ENCODE results near the gene SLC51B. TPM values are rescaled to one million over a fixed set of nuclear protein-coding genes. Genes with fewer than 3 reads are reported as not detected.
"Not testable (repeated sequence)": the region's sequence is repeated elsewhere in the genome, so short reads cannot be mapped to it uniquely, and the experiment has no call there.

The SLC51B gene
- polyA plus RNA-seq, 5 donors, result 11.2 to 17.8 (median 15.1) TPM

DNA sequence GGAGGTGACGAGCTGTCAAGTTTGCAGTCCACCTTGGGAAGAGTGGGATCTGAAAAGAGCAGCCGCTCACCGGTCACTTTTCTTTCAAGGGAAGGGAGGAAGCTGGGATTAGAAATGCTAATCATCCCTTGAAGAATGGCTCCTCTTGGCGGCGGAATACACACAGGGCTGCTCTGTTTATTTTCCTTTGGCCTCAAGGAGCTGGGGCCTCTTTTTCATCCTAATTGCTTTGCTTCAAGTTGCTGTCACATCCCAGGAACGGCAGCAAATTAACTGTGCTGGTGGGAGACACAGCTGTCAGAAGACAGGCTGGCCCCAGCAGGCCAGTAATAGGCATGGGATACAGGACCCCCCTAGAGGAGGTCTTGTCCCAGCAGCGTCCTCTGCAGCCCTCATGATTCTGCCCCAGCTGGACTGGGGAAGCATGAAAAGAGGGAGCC, 38.1 kb downstream of the SLC51B start:
- peak; percentile 93 to 94 for DNase-seq

- no peak for DNase-seq
These were observed 39.5 kb downstream of the SLC51B start for GRCh38 chr15:65084500-65085206.

DNA sequence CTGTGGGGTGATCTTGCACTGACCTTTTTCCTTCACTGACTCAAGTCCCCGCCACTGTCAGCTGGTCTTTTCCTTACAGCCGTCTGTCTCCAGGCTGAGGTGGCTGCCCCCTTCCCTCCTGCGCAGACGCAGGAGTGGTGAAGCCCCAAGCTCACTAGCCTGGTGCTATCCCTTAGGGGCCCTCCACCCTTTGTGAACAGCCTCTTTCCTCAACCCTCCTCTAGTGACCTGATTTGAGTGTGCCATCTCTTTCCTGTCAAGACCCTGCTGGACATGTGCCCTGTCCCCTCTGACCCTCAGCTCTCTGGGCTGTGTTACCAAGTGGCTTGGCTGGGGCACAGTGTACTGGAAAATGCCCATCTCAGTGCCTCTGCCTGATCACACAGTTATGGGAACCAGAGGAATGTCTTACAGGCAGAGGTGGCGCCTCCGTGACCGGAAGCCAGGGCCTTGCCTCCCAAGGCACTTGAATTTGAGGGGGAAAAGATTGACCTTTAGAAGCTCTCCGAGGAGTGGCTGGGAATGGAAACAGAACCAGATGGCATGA, 40.1 kb downstream of the SLC51B start:
- no peak for DNase-seq

DNA sequence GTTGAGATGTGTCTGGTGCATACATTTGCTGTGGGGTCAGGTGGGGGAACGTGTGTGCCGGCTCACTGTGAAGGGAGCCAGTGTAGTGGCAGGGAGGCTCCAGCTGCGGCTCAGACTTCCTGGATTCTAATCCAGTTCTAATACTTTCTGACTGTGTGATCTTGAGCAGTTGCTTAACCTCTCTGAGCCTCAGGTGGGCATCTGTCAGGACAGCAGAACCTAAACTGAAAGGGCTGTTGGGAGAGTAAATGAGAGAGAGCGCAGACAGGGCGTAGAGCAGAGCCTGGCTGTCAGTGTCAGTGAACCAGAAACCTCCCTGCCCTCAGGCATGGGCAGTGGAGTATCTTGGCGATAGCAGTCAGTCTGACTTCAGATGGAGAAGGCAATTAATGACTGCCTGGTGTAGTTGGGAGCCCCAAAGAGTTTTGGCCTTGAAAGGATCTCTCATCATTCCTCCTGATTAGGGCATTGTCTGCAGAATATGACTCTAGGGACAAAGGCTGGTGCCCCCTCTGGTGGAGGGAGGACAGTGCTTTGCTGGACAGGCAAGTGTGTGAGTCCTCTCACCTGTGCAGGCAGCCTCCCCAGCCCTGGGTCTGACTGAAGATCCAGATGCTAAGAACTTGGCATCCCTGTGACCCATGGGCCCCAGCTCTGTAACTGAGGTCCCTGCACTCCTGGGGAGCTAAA, 40.9 kb downstream of the SLC51B start:
- no peak for DNase-seq

DNA sequence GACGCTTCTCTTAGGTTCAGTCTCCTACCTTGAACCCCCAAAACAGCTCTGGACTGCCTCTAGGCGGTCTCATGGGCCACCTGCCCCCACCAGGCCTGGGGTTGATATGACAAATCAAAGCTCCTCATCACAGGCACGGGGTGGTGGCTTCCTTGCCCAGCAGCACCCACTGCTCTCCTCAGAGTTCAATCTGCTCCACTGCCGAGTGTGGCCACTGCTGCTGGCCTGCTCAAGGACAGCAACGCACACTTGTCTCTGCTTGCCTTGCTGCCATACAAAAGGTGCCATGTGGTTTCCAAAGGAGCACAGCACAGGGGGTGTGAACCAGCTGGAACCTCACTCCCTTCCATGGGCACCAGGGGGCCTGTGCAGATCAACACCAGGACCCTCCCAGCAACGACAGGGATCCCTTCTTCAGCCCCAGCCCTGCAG, 41.5 kb downstream of the SLC51B start:
- no peak for DNase-seq

GRCh38 chr15:65087411-65087810, 42.2 kb downstream of the SLC51B start:
- DNase-seq, result no peak

- peak in 1 of 2 donors; percentile 79 for DNase-seq
These were observed 42.9 kb downstream of the SLC51B start for GRCh38 chr15:65087873-65088642.

GRCh38 chr15:65088643-65089021, 43.4 kb downstream of the SLC51B start:
- no peak for DNase-seq

GRCh38 chr15:65089206-65089824, 44.1 kb downstream of the SLC51B start:
- peak; percentile 93 to 94 for DNase-seq

DNA sequence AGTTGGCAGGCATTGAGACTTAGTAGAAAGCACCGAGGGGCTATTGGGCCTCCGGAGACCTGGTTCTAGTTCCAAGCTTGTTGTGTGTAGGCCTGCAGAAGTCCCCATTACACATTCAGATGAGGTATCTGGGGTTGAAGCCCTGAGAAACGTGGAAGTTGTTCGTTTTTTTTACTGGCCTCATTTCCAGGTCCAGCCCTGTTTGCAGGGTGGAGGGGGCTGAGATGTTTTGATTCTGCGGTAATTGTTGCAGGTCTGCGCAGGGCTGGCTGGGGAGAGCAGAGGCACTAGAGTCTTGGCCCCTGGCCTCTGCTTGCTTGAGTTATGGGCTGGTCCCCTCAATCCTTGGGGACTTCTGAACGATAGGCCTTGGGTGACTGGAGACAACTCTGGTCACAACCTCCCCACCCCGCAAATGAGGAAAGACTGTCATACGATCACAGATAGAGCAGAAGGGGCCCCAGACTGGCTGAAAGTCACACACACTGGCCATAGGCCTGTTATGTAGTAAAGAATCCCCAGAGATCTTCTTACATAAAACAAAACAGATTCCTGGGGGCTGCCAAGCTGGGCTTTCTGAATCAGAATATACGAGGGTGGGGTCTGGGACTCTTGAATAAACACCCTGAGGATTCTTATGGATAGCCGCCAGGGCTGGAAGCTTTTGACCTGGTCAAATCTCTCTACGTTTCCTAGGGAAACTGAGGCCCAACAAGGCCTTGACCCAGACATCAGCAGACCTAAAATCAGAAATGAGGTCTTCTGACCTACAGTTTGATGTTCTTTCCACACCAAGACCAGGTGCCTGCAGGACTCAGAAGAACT, 47.0 kb downstream of the SLC51B start:
- no peak for DNase-seq

DNA sequence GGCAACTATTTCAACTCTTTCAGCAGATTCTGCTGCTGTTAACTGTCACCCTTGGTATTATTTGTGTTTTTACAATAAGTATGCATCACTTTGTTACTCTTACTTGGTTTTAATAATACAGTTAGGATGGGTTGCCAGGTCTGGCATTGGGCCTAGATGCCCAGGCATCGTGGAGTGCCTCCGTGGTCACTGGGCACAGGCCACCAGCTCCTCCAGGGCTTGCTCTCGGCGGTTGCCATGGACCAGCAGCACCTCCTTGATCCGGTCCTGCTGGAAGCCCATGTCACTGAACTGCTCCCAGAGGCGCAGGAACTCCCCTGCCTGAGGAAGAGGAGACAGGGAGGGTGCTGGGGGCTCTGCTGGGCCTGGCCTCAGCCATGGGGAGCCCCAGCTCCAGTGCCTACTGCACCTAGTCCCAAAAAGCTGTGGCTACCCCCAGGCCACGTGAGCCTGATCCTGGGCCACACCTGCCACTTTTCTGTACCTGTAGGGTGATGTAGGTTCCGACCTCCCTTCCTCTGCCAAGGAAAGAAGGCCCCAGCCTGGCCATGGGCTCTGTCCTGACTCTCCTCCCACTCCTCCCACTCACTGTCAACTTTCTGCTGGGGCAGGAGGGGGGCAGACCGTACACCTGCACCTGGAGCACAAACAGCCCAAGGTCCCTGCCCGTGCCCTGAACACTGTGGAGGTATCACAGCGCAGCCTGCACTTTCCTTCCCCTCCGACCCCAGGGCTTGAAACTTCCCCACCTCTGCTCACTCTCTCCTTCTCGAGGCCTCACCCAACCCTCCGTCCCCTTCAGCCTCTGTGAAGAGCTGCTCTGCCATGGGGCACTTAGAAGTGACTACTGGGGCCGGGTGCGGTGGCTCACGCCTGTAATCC, 48.0 kb downstream of the SLC51B start:
- DNase-seq, result no peak

GRCh38 chr15:65093793-65094170, 48.6 kb downstream of the SLC51B start:
- DNase-seq, result not testable (repeated sequence)

DNA sequence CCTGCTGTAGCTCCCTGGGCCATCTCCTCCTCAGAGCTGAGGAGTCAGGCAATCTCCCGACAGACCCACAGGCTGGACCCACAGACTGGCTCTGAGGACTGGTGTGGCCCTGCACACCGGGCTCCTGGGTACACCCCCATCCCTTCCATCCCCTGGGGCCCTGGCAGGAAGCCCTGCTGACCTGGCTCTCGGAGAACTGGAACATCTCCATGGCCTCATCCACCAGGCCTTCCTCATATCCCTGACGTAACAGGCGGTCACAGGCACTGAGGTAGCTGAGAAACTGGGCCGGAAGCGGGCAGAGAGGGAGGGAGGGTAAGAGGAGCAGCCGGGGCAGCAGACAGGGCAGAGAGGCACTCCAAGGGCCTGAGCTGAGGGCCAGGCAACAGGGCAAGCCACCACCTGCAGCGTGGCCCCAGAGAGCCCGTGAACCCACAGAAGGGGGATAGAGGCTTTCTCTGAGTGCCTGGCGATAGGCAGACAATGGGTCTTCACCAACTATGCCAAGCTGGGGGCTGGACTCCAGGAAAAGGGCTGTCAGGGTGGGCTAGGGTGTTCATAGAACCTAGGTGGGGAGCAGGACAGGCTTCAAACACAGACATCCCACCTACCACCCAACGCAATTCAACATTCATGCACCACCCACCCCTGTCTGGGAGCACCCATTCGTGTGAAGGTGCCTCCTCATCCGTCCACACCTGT, 49.3 kb downstream of the SLC51B start:
- DNase-seq, result no peak

- no peak for DNase-seq
These were observed 50.0 kb downstream of the SLC51B start for GRCh38 chr15:65095011-65095746.

- DNase-seq, result no peak
These were observed 50.5 kb downstream of the SLC51B start for GRCh38 chr15:65095747-65096104.

DNA sequence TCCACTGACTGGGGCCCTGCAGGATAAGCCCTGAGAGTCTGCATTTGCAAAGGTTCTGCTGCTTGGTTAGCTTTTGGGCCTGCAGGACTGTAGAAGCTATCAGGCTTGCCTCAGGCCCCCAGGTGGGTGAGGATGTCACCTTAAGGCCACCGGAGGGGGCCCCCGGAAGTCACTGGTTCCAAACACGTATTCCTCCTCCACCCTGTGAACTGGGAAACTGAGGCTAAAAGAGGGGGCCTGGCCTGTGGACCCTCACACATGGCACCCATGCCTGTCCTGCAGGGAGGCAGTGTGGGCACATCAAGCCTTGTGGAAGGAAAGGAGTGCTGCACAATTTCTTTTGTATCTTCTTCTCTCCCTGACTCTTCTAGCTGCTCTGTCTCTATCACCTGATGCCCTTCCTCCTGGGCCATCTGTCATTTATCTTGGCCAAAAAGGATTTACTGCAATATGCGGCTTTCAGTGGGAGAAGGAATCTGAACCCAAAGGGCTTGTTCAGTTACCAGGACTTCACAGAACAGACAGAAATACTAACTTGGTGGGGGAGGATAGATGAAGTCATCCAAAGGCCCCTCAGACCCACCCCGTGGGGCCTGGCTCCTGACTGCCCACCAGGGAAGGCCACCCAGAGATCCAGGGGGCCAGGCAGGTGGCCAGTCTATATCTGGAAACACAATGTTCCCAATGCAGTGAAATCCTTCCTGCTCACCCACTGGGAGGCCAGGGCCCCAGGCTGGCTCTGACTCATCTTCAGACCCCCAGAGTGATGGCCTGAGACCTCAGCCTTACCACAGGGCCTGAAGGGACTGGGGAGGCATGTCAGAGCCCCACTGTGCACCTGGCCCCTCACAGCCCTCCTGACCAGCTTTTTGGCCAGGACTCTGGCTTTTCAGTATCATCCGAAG, 51.5 kb downstream of the SLC51B start:
- DNase-seq, result no peak

DNA sequence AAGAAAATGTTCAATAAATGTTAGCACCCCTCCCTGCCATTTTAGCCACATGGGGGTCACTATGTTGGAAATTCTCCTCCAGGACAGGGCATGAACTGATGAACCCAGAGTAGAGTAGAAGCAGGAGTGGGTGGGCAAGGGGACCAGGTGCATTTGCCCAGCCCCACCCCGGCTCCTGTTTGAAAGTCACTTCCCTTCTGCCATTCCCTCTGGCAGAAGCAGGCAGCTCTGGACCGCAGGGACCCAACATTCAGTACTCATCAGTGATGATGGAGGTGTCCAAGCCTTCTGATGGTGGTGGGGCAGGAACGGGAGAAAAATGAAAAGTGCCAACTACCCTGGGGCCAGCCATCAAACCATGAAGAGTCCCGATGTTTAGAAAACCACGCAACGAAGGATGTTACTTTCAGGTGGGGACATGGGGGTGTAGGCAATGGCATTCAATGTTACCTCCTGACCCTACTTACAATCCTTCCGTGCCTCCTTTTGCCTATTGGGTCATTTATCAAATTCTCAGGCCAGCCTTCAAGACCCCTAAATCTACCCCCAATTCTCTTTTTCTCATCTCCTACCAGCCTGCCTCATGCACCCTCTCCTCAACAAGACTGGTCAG, 52.6 kb downstream of the SLC51B start:
- no peak for DNase-seq
